GM19043 (cell line): ENCODE data around the gene TNFAIP3.
A peak's percentile ranks its signal among the peaks of the same experiment; 100 is the strongest.
"Not testable (repeated sequence)": the region's sequence is repeated elsewhere in the genome, so short reads cannot be mapped to it uniquely, and the experiment has no call there.

Experiments used
- ATAC-seq: cut with Tn5 transposase; IDR thresholded peaks from one replicate; pipeline ENCODE4 v1.9.1; 2021; ENCODE audit warnings: low read depth; ENCODE audit not compliant: unreplicated experiment

Gene TNFAIP3

DNA sequence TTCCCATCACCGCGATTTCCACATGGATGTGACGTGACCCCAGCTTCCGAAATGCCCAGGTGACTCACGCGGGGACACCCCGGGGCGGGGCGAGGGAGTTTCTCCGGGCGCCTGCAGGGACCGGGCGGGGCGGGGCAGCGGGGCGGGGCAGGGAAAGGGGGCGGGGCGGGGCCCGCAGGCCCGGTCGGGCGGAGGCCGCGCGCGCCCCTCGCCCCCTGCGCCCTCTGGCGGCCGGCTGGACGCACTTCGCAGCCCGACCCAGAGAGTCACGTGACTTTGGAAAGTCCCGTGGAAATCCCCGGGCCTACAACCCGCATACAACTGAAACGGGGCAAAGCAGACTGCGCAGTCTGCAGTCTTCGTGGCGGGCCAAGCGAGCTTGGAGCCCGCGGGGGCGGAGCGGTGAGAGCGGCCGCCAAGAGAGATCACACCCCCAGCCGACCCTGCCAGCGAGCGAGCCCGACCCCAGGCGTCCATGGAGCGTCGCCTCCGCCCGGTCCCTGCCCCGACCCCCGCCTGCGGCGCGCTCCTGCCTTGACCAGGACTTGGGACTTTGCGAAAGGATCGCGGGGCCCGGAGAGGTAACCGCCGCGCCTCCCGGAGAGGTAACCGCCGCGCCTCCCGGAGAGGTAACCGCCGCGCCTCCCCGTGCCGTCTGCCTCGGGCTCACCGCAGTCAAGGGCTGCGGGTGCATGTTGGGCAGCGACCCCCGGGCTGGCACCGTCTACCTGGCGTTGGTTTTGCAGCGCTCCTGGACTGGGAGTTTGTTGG is at the start of gene TNFAIP3:
TSS of gene TNFAIP3 (plus strand) at position 346 of the 771 bp plus-strand sequence. CDS start 3,969 bp downstream, outside the sequence.
- ATAC-seq: peak; percentile 54

DNA sequence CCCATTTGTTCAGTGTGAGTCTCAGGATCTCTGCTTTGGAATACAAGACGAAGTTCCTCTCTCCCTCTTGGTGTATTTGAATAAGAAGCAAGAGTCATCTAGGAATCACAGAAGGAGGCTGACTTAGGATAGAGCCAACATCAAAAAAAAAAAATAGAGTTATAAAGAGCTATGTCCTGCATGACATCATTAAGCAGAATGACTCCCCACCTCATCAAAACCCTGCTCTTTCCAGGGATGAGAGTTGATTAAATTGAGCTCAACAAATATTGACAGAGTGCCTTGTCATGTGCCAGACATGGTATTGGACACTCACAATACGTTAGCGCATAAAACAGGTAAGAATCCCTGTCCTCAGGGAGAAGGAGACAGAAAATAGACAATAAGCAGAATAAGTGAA is 48.6 kb upstream of the TNFAIP3 start:
- no peak for ATAC-seq

DNA sequence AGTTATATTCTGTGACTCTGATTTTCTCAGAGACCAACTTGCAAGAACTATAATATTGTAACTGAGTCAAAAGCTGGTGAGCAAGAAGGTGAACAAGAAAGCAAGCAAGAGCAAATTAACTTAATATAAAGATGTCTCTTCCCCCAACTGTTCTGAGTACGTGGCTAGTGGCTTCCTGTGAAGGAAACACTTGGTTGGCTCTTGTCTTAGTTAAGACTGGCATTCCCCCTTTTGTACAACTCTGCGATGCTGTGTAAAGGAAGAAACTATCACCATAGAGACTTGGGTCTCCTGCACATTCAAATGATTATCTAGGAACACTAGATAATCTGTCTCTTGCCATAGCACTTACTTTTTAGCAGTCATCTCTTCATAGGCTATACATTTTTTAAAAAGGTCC is 47.3 kb upstream of the TNFAIP3 start:
- ATAC-seq: peak; percentile 47

DNA sequence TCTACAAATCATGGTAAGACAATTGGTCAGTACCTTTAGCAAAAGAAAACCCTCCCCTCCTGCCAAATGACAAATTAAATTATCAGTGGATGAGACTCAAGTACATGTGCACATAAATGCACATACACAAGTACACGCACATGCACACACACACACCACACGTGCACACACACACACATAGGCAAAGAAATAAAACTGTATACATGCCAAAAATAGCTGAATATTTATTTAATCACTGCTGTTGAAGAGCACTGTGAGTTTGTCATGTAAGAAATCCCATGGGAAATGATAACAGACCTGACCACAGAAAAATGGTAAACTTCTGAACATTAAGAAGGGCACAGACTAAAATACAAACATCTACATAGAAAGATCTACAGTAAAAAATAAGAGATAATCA is 46.6 kb upstream of the TNFAIP3 start:
- ATAC-seq: no peak

DNA sequence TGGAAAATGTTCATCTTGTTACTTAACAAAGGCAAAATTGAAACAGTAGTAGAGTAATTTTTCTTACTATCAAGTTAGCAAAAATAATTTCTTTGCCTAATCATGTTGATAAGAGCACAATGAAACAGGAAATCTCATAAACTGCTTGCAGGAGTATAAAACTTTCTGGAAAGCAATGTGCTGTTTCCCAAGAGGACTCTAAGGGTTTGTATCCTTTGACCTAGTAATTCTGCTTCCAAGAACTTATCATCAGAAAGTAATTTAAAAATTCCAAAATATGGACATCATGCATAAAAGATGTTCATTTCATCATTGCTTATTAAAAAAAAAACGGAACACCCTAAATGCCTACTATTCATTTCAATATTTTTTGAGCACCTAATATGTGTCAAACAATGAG is 46.1 kb upstream of the TNFAIP3 start:
- no peak for ATAC-seq

DNA sequence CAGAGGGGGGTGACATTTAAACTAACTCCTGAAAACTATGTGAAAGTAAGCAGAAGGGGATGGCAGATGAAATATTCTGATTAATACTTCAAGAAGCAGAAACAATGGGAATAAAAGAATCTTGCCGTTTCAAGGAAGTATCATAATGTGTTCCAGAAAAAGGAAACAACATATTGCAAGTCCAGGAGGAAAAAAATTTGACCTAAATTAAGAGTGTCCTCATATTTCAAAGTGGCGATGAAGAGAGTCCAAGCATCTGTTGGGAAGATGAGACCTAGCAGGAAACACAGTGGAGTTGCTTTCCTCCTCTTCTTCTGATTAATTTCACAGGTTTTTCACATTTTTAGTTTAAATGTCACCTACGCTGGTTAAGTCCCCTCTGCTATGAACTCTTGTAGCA is 45.6 kb upstream of the TNFAIP3 start:
- ATAC-seq: no peak

DNA sequence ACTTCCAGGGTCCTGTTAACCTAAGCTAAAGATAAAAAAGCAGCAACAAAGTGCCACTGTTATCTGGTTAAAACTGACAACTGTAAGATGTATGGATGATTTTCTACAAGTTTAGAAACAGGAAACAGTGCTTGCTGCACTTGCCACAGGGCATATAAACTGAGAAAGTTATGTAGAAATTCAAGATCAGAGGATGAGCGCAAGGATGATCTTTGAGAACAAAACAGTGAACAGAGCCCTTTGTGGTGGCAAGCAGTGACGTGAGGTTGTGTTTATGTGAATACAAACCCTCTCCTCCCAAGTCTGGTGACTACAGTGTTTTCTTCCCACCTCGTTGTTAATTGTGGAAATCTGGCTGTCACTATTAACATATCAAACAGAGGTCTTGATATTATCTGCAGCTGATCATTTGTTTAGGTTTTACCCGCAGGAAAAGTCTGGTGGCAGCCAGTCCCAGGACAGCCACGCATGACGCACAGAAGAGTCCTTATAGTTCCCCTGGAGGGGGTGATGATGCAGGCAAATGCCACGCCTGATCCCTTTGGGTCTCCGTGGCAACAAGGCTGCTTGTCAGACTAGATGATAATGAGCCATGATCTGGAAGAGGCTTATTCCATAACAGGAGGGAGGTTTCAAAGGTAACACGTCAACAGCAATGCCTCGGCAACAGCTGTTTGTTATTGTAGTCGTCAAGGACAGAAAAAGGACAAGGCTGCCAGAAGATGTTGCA is 43.1 kb upstream of the TNFAIP3 start:
- ATAC-seq: no peak

DNA sequence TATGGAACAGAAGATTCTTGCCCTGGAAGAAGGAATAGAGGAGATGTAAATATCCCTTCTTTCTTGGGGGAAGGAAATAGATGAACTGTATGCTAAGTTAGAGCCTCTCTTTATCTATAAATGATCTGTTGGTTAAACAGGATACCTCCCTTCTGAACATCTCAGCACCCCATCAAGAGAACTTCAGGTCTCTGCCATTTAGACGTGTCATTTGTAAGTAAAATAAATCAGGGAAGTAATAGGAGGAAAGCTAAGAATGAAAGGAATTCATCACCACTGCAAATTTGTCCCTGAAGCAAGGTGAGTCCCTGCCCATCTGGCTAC is 42.5 kb upstream of the TNFAIP3 start:
- no peak for ATAC-seq

DNA sequence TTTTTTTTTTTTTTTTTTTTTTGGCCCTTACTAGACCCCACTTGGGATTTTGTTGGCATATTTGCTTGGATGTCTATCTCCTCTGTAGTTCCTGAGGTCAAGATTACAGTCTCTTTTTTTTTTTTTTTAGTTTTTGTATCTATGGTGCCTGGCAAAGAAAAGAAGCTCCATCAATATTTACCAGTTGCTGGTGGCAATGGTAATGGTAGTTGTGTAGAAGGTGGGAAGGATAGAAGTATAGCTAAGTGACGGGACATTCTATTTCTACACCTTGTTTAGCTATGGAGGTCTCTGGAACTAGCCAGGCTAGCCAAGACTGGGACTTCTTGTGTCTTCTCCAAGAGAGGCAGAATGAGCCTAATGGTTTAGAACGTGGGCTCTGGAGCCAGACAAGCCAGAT is 42.2 kb upstream of the TNFAIP3 start:
- no peak for ATAC-seq

DNA sequence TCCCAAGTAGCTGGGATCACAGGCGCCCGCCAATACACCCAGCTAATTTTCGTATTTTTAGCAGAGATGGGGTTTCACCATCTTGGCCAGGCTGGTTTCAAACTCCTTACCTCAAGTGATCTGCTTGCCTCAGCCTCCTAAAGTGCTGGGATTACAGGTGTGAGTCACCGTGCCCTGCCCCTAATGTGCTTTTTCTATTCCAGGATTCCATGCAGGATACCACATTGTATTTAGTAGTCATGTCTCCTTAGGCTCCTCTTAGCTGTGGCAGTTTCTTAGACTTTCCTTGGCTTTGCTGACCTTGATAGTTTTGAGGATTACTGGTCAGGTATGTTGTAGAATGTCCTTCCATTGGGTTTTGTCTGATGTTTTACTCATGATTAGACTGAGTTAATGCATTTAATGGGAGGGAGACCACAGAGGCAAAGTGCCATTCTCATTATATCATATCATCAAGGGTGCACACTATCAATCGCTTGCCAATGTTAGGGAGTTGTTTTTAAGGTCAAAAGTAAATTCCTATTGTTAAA is 39.6 kb upstream of the TNFAIP3 start:
- ATAC-seq: no peak

DNA sequence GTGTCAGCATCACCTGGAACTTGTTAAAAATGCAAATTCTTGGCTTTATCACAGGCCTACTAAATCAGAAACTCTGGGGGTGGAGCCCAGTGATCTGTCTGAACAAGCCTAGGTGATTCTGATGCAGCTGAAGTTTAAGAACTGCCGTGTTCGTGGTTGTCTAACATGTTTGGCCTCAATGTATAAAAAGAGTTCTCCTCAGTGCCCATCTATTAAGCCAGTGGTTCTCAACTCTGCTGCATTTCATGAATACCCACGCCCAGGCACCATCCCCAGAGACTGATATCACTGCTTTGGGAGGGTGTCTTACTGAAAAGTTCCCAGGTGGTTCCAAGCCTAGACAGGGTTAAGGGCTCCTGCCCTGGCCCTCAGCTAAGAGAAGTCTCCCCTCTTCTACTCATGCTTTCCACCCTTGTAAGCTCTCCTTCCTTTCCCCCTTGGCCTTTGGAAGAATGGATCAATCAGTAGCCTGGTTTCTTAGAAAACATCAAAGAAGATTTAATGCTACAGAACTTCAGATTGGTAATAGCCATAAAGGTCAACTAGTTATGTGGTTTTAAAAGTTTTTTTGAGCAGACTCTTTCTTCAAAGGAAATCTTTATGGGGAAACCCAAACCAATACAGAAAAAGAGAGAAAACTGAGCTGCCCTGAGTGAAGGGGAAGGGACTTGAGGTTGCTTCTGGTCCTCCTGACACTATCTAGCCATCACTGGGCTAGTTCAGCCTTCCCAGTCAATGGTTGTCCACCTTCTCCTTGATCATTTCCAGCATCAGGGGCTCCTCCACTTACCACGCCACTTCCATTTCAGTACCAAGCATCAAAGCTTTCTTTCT is 38.9 kb upstream of the TNFAIP3 start:
- ATAC-seq: peak; percentile 56

DNA sequence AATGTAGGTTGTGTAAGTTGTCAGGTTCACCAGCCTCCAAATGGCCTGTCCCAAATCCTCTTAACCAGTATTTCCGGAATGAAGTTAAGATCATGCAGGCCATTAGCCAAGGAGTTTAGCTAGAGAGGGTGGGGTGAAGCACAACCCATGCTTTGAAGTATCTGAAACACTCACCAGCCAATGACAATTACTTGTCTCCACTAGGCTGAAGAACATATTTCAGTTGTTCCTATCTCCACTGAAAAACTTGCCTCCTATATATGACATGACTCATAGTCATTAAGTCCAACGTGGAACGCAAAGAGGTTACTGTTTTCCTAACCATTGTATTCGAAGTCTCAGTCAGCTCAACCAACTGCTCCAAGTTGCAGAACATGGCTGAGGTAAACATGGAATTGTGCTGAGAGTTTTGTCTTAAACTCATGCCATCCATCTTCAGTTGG is 37.4 kb upstream of the TNFAIP3 start:
- no peak for ATAC-seq

DNA sequence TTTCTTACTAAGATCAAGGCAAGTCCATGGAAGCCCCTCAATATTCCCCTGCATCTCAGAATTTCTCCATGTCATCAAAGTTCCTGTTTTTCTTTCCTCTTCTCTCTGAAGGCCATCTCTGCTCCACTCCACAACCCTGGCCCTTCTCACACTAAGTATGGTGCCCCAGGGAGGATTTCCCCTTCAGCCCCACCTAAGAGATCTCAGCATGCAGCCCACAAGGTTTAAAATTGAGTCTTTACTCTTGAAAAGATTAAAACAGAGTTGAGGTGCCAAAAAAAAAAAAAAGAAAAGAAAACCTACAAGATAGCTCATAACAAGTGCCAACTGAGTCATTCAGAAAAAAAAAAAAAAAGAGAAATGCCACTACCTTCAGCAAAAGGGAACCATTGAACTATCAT is 36.5 kb upstream of the TNFAIP3 start:
- no peak for ATAC-seq

DNA sequence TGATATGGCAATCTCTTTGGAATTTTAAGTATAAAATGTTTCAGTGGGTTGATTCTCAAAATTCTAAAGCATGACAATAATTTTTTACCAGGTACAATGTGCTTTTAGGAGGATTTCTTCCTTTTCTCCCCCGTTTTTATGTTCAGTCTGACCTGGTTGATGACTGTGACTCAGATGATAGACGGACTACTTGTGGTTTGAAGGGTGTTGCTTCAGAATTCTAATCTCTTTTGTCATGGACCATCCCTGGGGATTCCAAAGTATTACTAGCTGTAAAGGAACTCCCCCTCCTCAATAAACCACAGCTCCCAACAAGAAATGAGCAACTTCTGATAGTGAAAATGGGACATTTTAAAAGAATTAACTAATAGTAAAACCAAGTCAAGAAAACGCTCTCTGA is 34.9 kb upstream of the TNFAIP3 start:
- ATAC-seq: no peak

DNA sequence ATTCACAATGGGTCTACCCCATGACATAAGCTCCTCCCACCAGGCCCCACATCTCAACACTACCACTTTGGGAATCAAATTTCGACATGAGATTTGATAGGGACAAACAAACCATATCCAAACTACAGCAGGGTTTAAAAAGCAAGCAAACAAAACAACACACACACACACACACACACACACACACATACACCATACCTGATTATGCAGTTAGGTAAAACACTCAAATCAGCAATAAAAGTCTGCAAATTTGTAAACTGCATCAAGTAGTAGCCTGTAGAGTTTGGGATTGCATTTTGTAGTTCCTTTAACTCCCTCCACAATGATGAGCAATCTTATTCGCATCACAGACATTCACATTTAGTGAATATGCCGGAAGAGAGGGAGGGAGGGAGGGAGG is 32.6 kb upstream of the TNFAIP3 start:
- ATAC-seq: no peak

DNA sequence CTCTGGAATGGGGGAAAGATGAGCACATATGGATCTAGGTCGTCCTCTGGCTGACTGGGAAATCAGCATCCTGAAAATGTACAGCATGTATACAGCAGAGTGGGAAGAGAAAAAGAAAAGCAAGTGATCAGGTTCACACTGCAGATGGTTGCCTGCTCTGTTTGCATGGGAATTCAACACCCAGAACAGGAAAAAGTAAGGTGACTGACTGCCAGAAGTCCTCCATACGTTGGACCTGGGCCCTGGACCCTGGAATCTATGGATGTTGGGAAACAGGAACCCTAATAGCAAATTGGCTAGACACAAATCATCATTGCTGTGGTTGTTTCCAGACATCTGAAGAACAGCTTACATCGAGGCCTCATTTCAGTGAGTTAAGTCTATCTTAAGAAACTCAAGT is 30.3 kb upstream of the TNFAIP3 start:
- ATAC-seq: no peak

DNA sequence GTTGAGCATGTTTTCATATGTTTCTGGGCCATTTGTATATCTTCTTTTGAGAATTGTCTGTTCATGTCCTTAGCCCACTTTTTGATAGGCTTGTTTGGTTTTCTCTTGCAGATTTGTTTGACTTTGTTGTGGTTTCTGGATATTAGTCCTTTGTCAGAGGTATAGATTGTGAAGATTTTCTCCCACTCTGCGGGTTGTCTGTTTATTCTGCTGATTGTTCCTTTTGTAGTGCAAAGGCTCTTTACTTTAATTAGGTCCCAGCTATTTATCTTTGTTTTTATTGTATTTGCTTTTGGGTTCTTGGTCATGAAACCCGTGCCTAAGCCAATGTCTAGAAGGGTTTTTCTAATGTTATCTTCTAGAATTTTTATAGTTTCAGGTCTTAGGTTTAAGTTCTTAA is 29.0 kb upstream of the TNFAIP3 start:
- ATAC-seq: not testable (repeated sequence)

DNA sequence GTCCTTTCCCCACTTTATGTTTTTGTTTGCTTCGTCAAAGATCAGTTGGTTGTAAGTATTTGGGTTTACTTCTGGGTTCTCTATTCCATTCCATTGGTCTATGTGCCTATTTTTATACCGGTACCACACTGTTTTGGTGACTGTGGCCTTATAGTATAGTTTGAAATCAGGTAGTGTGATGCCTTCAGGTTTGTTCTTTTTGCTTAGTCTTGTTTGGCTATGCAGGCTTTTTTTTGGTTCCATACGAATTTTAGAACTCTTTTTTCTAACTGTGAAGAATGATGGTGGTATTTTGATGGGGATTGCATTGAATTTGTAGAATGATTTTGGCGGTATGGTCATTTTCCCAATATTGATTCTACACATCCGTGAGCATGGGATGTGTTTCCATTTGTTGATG is 28.5 kb upstream of the TNFAIP3 start:
- not testable (repeated sequence) for ATAC-seq

DNA sequence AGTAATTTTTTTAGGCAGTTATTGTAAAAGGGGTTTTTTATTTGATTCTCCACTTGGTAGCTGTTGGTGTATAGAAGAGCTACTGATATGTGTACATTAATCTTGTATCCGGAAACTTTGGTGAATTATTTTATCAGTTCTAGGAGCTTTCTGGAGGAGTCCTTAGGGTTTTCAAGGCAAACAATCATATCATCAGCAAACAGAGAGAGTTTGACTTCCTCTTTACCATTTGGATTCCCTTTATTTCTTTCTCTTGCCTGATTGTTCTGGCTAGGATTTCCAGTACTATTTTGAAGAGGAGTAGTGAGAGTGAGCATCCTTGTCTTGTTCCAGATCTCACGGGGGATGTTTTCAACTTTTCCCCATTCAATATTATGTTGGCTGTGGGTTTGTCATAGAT is 28.0 kb upstream of the TNFAIP3 start:
- no peak for ATAC-seq

DNA sequence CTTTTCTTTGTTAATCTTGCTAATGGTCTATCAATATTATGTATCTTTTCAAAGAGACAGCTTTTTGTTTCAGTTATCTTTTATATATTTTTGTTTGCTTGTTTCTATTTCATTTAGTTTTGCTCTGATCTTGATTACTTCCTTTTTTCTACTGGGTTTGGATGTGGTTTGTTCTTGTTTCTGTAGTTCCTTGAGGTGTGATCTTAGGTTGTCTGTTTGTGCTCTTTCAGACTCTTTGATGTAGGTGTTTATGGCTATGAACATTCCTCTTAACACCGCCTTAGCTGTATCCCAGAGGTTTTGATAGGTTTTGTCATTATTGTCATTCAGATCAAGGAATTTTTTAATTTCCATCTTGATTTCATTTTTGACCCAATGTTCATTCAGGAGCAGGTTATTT is 26.8 kb upstream of the TNFAIP3 start:
- ATAC-seq: no peak

DNA sequence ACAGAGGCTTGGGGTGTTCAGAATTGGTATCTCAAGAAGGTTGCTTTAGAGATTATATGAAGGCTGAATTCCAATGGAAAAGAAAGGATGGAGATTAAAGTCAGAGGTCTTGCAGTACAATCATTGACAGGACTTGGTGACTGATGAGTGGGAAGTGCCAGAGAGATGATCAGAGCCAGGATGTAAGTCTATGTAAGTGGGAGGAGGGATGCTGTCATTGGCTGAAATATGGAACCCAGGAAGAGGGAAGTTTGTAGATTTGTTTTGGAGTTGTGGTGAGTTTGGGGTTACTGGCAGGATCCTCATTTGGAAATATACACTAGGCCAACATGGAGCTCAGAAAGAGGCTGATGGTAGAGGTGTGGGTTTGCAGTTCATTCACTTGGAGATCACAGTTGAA is 23.8 kb upstream of the TNFAIP3 start:
- ATAC-seq: no peak
